ENCODE results near the gene TRIM24.
"Not testable (repeated sequence)": the region's sequence is repeated elsewhere in the genome, so short reads cannot be mapped to it uniquely, and the experiment has no call there.

Gene TRIM24

DNA sequence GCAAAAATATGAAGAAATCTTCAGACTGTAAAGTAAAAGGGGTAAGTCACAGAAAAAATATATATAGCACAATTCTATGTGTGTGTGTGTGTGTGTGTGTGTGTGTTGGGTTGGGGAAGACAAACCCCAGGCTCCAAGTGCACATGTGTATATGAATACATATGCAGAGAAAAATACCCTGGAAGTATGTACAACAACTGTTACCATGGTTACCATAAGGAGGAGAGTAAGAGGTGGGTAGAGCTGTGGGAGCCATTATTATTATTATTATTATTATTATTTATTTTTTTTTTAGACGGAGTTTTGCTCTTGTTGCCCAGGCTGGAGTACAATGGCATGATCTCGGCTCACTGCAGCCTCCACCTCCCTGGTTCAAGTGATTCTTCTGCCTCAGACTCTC is 23.7 kb upstream of the TRIM24 start:
- ATAC-seq (replicated peaks; ENCODE audit: extremely low read depth, poor library complexity, severe bottlenecking) (no peak), DNase-seq (ENCODE audit: low spot score in 2 of 2) (no peak)
- peaks cover 53% of the 10 kb centered on the region for H3K27me3 Mint-ChIP-seq
- no peaks in the 10 kb centered on the region for H3K4me1 Mint-ChIP-seq
- H3K27ac Mint-ChIP-seq (ENCODE audit: low read depth): no peak overlapping the region
- H3K36me3 Mint-ChIP-seq (ENCODE audit: insufficient read depth): peaks cover 4% of the 10 kb centered on the region
- H3K4me3 Mint-ChIP-seq: no peak overlapping the region
- H3K9me3 Mint-ChIP-seq: no peaks in the 10 kb centered on the region

DNA sequence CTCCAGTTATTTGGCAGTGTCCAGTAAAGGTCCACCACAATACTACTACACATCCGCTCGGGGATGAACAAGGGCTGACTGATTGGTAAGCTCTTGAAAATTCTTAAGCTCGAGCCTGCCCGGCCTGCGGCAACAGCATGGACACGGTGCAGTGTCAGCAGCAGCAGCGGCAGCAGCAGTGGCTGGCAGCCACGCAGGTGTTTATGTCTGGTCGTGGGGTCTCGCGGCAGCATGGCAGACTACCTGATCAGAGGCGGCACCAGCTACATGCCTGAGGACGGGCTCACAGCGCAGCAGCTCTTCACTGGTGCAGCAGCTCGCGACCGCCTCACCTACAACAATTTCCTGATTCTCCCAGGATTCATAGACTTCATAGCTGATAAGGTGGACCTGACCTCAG is 19.6 kb upstream of the TRIM24 start:
- DNase-seq (ENCODE audit: low spot score in 2 of 2) (no peak), ATAC-seq (replicated peaks; ENCODE audit: extremely low read depth, poor library complexity, severe bottlenecking) (no peak)
- H3K4me1 Mint-ChIP-seq: no peaks in the 10 kb centered on the region
- H3K27ac Mint-ChIP-seq (ENCODE audit: low read depth): no peak overlapping the region
- peaks cover 46% of the 10 kb centered on the region for H3K27me3 Mint-ChIP-seq
- H3K4me3 Mint-ChIP-seq: no peak overlapping the region
- no peaks in the 10 kb centered on the region for H3K9me3 Mint-ChIP-seq
- H3K36me3 Mint-ChIP-seq (ENCODE audit: insufficient read depth): peaks cover 4% of the 10 kb centered on the region

DNA sequence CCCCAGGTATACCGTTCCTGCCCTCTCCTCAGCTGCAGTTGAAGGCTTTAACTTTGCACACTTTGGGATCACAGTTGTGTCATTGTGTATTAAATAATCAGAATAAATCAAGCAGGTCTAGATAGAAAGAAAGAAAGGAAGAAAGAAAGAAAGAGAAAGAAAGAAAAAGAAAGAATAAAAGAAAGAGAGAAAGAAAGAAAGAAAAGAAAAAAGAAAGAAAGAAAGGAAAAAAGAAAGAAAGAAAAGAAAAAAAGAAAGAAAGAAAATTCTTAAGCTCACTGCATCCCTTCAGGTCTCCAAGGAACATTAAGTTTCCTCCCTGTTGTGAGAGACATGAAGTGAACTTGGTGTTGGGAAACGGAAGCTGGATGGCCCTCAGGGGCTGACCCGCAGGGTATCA is 17.2 kb upstream of the TRIM24 start:
- H3K4me3 Mint-ChIP-seq: no peak overlapping the region
- no peak for DNase-seq (ENCODE audit: low spot score in 2 of 2)
- peak overlapping the region; percentile 61 for H3K27ac Mint-ChIP-seq (ENCODE audit: low read depth)
- ATAC-seq (replicated peaks; ENCODE audit: extremely low read depth, poor library complexity, severe bottlenecking): no peak
- peaks cover 33% of the 10 kb centered on the region for H3K27me3 Mint-ChIP-seq
- H3K9me3 Mint-ChIP-seq: no peaks in the 10 kb centered on the region
- no peaks in the 10 kb centered on the region for H3K4me1 Mint-ChIP-seq
- H3K36me3 Mint-ChIP-seq (ENCODE audit: insufficient read depth): peaks cover 2% of the 10 kb centered on the region

DNA sequence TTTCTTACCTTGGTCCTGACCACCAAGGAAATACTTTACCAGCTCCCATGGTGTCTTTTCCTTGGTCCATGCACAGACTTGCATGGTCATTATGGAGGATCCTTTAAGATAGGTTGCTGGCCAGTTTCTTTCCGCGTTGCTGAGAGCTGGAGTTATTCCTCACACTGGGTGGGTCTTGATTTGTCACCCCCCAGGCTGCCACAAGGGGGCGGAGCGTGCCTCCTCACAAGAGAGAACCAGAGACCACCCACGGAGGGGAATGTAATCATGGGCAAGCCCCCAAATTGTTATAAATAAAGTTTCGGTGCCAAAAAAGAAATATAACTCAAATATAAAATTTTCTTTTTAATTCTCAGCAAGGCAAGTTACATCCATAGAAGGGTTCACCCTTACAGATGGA is 10.5 kb upstream of the TRIM24 start:
- Mint-ChIP-seq H3K27me3 (peaks cover under 1% of the 10 kb centered on the region), H3K27ac (ENCODE audit: low read depth) (no peak overlapping the region), H3K4me1 (no peaks in the 10 kb centered on the region), H3K36me3 (ENCODE audit: insufficient read depth) (peaks cover 1% of the 10 kb centered on the region), H3K4me3 (no peak overlapping the region), H3K9me3 (no peaks in the 10 kb centered on the region)
- DNase-seq (ENCODE audit: low spot score in 2 of 2) (no peak), ATAC-seq (replicated peaks; ENCODE audit: extremely low read depth, poor library complexity, severe bottlenecking) (no peak)

DNA sequence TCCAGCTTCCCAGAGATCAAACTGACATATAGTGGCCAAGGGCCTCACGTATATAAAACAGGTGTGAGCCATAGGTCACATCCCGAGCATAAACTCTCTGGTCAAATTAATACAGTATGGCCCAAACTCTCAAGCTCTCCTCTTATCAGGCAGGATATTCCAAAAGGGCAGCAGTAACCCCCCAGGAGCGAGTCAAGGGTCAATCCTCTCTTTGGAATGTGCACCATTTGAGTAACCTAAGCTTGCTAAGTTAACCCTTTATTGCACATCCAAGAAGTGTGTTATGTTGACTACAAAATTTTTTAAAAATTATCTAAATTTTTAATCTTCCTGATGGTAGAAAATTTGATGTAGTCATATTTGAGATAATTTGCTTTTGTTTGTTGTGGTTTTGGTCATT is 4.5 kb upstream of the TRIM24 start:
- H3K27me3 Mint-ChIP-seq: no peaks in the 10 kb centered on the region
- no peaks in the 10 kb centered on the region for H3K36me3 Mint-ChIP-seq (ENCODE audit: insufficient read depth)
- H3K9me3 Mint-ChIP-seq: no peaks in the 10 kb centered on the region
- ATAC-seq (replicated peaks; ENCODE audit: extremely low read depth, poor library complexity, severe bottlenecking) (no peak), DNase-seq (ENCODE audit: low spot score in 2 of 2) (no peak)
- no peak overlapping the region for H3K27ac Mint-ChIP-seq (ENCODE audit: low read depth)
- peaks cover 6% of the 10 kb centered on the region for H3K4me1 Mint-ChIP-seq
- H3K4me3 Mint-ChIP-seq: no peak overlapping the region

- no peak overlapping the region for H3K27ac Mint-ChIP-seq (ENCODE audit: low read depth)
- no peak for DNase-seq (ENCODE audit: low spot score in 2 of 2)
Measured at GRCh38 chr7:138456220-138456619, 3.8 kb upstream of the TRIM24 start.

DNA sequence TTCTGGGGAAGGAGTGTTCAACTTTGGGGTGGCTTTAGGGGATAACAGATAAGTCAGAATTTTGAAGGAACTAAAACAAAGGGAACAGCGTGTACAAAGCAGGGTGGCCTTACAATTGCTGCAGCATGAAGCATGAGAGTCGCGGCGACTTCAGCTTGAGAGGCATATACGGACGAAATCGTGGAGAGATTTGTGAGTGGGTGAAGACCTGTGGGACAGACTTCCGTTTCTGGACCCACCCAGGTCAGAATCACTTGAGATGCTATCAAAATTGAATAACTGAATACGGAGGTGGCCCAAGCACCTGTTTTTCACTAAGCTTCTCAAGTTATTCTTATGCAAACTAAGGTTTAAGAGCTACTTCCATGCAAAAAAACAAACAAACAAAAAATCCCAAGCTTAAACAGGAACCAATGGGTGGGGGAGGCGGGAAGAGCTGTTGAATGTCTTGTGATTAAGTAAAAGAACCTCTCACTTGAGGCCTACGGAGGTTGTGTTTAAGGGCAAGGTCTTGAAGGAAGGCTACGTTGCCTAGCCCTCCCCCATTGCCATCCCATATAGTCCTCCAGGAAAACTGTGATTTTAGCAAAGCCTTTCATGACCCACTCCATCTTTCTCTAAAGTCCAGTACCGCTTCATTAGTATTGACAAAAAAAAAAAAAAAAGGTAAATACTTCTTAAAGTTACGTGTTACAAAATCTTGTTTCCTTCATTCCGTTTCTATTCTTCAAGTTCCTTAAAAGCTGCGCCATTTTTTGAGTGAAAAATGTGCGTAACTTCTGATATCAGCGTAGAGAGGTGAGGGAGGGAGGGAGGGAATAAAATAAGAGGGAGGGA is 1.3 kb upstream of the TRIM24 start:
- H3K27me3 Mint-ChIP-seq: no peaks in the 10 kb centered on the region
- H3K9me3 Mint-ChIP-seq: no peaks in the 10 kb centered on the region
- no peak overlapping the region for H3K4me3 Mint-ChIP-seq
- DNase-seq (ENCODE audit: low spot score in 2 of 2) (no peak), ATAC-seq (replicated peaks; ENCODE audit: extremely low read depth, poor library complexity, severe bottlenecking) (no peak)
- peaks cover 4% of the 10 kb centered on the region for H3K36me3 Mint-ChIP-seq (ENCODE audit: insufficient read depth)
- H3K27ac Mint-ChIP-seq (ENCODE audit: low read depth): no peak overlapping the region
- H3K4me1 Mint-ChIP-seq: peaks cover 23% of the 10 kb centered on the region

More at GRCh38 chr7:138456220-138456619, 3.8 kb upstream of the TRIM24 start:
- no peak for ATAC-seq (replicated peaks; ENCODE audit: extremely low read depth, poor library complexity, severe bottlenecking)
- no peak overlapping the region for H3K4me3 Mint-ChIP-seq
- peaks cover under 1% of the 10 kb centered on the region for H3K36me3 Mint-ChIP-seq (ENCODE audit: insufficient read depth)
- H3K4me1 Mint-ChIP-seq: peaks cover 9% of the 10 kb centered on the region
- no peaks in the 10 kb centered on the region for H3K27me3 Mint-ChIP-seq
- no peaks in the 10 kb centered on the region for H3K9me3 Mint-ChIP-seq

- peak; percentile 97 for DNase-seq (ENCODE audit: low spot score in 2 of 2)
- peak; percentile 75 for ATAC-seq (replicated peaks; ENCODE audit: extremely low read depth, poor library complexity, severe bottlenecking)
- Mint-ChIP-seq H3K4me1 (peaks cover 27% of the 10 kb centered on the region), H3K27me3 (no peaks in the 10 kb centered on the region), H3K36me3 (ENCODE audit: insufficient read depth) (peaks cover 4% of the 10 kb centered on the region), H3K4me3 (peak overlapping the region; percentile 94), H3K27ac (ENCODE audit: low read depth) (peak overlapping the region; percentile 27), H3K9me3 (no peaks in the 10 kb centered on the region)
Measured at GRCh38 chr7:138459413-138460175, 465 bp upstream of the TRIM24 start.

GRCh38 chr7:138460649-138461607 is 869 bp downstream of the TRIM24 start:
- H3K9me3 Mint-ChIP-seq: no peaks in the 10 kb centered on the region
- H3K27me3 Mint-ChIP-seq: no peaks in the 10 kb centered on the region
- H3K27ac Mint-ChIP-seq (ENCODE audit: low read depth): peak overlapping the region; percentile 80
- ATAC-seq (replicated peaks; ENCODE audit: extremely low read depth, poor library complexity, severe bottlenecking) (peak; percentile 6), DNase-seq (ENCODE audit: low spot score in 2 of 2) (peak; percentile 31 to 32)
- H3K4me3 Mint-ChIP-seq: peak overlapping the region; percentile 94
- H3K36me3 Mint-ChIP-seq (ENCODE audit: insufficient read depth): peaks cover 6% of the 10 kb centered on the region
- H3K4me1 Mint-ChIP-seq: peaks cover 27% of the 10 kb centered on the region

DNA sequence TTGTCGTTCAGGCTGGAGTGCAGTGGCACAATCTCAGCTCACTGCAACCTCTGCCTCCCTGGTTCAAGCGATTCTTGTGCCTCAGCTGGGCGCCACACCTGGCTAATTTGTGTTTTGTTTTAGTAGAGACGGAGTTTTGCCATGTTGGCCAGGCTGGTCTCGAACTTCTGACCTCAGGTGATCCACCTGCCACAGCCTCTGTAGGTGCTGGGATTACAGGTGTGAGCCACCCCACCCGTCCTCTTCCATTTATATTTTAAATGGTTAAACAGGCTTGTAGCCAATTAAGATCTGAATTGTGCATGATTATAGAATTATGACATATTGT is 3.2 kb downstream of the TRIM24 start:
- H3K9me3 Mint-ChIP-seq; ATAC-seq (replicated peaks; ENCODE audit: extremely low read depth, poor library complexity, severe bottlenecking); H3K36me3 Mint-ChIP-seq (ENCODE audit: insufficient read depth); H3K27me3 Mint-ChIP-seq; DNase-seq (ENCODE audit: low spot score in 2 of 2); H3K27ac Mint-ChIP-seq (ENCODE audit: low read depth); H3K4me3 Mint-ChIP-seq: not testable (repeated sequence)
- H3K4me1 Mint-ChIP-seq: peaks cover 34% of the 10 kb centered on the region

DNA sequence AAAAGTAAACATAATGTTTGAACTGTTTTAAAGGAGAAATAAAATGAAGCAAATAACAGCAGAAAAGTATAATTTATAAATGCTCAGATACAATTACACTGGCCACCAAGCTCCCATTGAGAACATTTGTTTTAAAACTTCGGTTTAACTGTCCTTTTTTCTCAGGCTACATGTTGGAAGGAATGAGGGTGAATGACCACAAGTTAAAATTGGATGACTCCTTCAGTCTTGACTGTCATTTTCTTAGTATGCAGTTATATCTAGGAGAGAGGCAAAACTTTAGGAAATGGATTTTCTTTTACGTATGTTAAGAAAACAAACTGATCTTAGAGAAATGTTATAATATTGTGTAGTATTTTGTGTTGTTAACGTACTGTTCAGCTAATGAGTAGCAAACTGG is 5.0 kb downstream of the TRIM24 start:
- peaks cover 6% of the 10 kb centered on the region for H3K36me3 Mint-ChIP-seq (ENCODE audit: insufficient read depth)
- no peaks in the 10 kb centered on the region for H3K27me3 Mint-ChIP-seq
- no peak overlapping the region for H3K4me3 Mint-ChIP-seq
- no peaks in the 10 kb centered on the region for H3K9me3 Mint-ChIP-seq
- ATAC-seq (replicated peaks; ENCODE audit: extremely low read depth, poor library complexity, severe bottlenecking): no peak
- peaks cover 41% of the 10 kb centered on the region for H3K4me1 Mint-ChIP-seq
- H3K27ac Mint-ChIP-seq (ENCODE audit: low read depth): no peak overlapping the region
- DNase-seq (ENCODE audit: low spot score in 2 of 2): no peak

DNA sequence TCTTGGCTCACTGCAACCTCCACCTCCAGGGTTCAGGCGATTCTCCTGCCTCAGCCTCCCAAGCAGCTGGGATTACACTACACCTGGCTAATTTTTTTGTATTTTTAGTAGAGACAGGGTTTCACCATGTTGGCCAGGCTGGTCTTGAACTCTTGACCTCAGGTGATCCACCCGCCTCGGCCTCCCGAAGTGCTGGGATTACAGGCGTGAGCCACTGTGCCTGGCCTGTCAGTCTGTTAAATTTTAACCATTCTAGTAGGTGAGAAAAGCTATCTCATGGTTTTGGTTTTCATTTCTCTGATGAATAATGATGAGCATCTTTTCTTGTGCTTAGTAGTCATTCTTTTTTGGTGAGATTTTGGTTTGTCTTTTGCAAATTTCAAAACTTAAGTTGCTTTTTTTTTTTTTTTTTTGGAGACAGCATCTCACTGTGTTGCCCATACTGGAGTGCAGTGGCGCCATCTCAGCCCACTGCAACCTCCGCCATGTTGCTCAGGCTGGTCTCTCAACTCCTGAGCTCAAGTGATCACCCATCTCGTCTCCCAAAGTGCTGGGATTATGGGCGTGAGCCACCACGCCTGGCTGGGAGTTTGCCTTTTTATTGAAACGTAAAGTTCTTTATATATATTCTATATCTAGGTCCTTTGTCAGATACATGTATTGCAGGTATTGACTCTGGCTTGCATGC is 6.2 kb downstream of the TRIM24 start:
- peaks cover 43% of the 10 kb centered on the region for H3K4me1 Mint-ChIP-seq
- H3K36me3 Mint-ChIP-seq (ENCODE audit: insufficient read depth); H3K9me3 Mint-ChIP-seq; H3K27me3 Mint-ChIP-seq; DNase-seq (ENCODE audit: low spot score in 2 of 2); H3K4me3 Mint-ChIP-seq; H3K27ac Mint-ChIP-seq (ENCODE audit: low read depth); ATAC-seq (replicated peaks; ENCODE audit: extremely low read depth, poor library complexity, severe bottlenecking): not testable (repeated sequence)
